CD4-positive, alpha-beta T cell treated with Interleukin-17A for 4 hours (primary cell): ENCODE results near the gene TEDC1.
A peak's percentile ranks its signal among the peaks of the same experiment; 100 is the strongest.

Experiments used
- DNase-seq: peaks from one replicate; pipeline ENCODE4 v3.0.0-alpha.2; 2020; ENCODE audit warnings: mixed read lengths

Gene TEDC1

GRCh38 chr14:105458571-105458970 is 32.5 kb upstream of the TEDC1 start:
- no peak for DNase-seq

GRCh38 chr14:105460116-105460515 is 30.9 kb upstream of the TEDC1 start:
- DNase-seq, result no peak

GRCh38 chr14:105460616-105461015 is 30.4 kb upstream of the TEDC1 start:
- DNase-seq, result no peak

- no peak for DNase-seq
These were observed 29.1 kb upstream of the TEDC1 start for GRCh38 chr14:105461903-105462302.

GRCh38 chr14:105464501-105464900 is 26.5 kb upstream of the TEDC1 start:
- DNase-seq, result no peak

GRCh38 chr14:105465209-105466031 is 25.6 kb upstream of the TEDC1 start:
- DNase-seq, result no peak

GRCh38 chr14:105466531-105467248 is 24.4 kb upstream of the TEDC1 start:
- DNase-seq, result no peak

GRCh38 chr14:105467249-105467941 is 23.7 kb upstream of the TEDC1 start:
- DNase-seq, result no peak

- DNase-seq, result no peak
These were observed 23.0 kb upstream of the TEDC1 start for GRCh38 chr14:105467942-105468471.

GRCh38 chr14:105468621-105469241 is 22.3 kb upstream of the TEDC1 start:
- no peak for DNase-seq

GRCh38 chr14:105469456-105470349 is 21.3 kb upstream of the TEDC1 start:
- no peak for DNase-seq

- no peak for DNase-seq
These were observed 20.4 kb upstream of the TEDC1 start for GRCh38 chr14:105470350-105471296.

GRCh38 chr14:105471297-105471821 is 19.7 kb upstream of the TEDC1 start:
- no peak for DNase-seq

- DNase-seq, result no peak
These were observed 19.1 kb upstream of the TEDC1 start for GRCh38 chr14:105471823-105472485.

GRCh38 chr14:105472486-105472991 is 18.5 kb upstream of the TEDC1 start:
- no peak for DNase-seq

GRCh38 chr14:105473033-105473676 is 17.9 kb upstream of the TEDC1 start:
- no peak for DNase-seq

- DNase-seq, result peak; percentile 90
These were observed 17.2 kb upstream of the TEDC1 start for GRCh38 chr14:105473677-105474482.
